K562 (cell line): ENCODE data around the gene BEST2. TPM values are rescaled to one million over a fixed set of nuclear protein-coding genes. Genes with fewer than 3 reads are reported as not detected.

Experiments used
- BRD4 ChIP-seq: fragments of 200-600 bp; sonication (generic); IDR thresholded peaks from 2 replicates; pipeline ENCODE4 v1.6.1; 2017; ENCODE audit warnings: inconsistent platforms
- CBX8 ChIP-seq: fragments of 200-600 bp; sonication (generic); IDR thresholded peaks from 2 replicates; pipeline ENCODE4 v1.6.1; 2012; ENCODE audit warnings: borderline replicate concordance, mixed run types, low read depth, mild to moderate bottlenecking, moderate library complexity, mixed read lengths, low read length, control low read depth, inconsistent platforms; ENCODE audit not compliant: poor library complexity, severe bottlenecking; ENCODE audit errors: extremely low read depth
- HDAC1 ChIP-seq, 2 experiments: fragments of 450-650 bp; IDR thresholded peaks; 2 replicates each; pipeline ENCODE4 v1.6.1; 2016 to 2017; ENCODE audit warnings: inconsistent platforms in 1 of 2, mild to moderate bottlenecking in 1 of 2, moderate library complexity in 1 of 2
- HIVEP1 ChIP-seq: fragments of 250-450 bp; sonication (Bioruptor Pico); IDR thresholded peaks from 2 replicates; pipeline ENCODE4 v1.4.0; 2020; ENCODE audit warnings: mild to moderate bottlenecking
- KDM1A ChIP-seq, 2 experiments: fragments of 450-650 bp; IDR thresholded peaks; 2 replicates each; pipeline ENCODE4 v1.6.1; 2016; ENCODE audit warnings: mild to moderate bottlenecking in 2 of 2
- MAX ChIP-seq: sonication (generic); formaldehyde crosslinking; IDR thresholded peaks from 2 replicates; pipeline ENCODE4 v1.9.0; 2022; ENCODE audit warnings: mild to moderate bottlenecking, missing genetic modification reagents
- MAZ ChIP-seq, 2 experiments: fragments of 450-650 bp in 1 of 2; sonication (generic) in 1 of 2; formaldehyde crosslinking; IDR thresholded peaks in 1 of 2; conservative IDR thresholded peaks in 1 of 2; 2 replicates each; pipeline versions ENCODE4 v1.4.0 to v1.5.0; 2020; ENCODE audit warnings: mild to moderate bottlenecking in 1 of 2, missing genetic modification reagents in 1 of 2
- NFE2L1 ChIP-seq: fragments of 450-650 bp; IDR thresholded peaks from 2 replicates; pipeline ENCODE4 v1.6.1; 2016; ENCODE audit warnings: missing genetic modification characterization, low read depth, mild to moderate bottlenecking, missing compliant biosample characterization, moderate library complexity, borderline replicate concordance
- PATZ1 ChIP-seq: fragments of 250-450 bp; sonication (Bioruptor Pico); IDR thresholded peaks from 2 replicates; pipeline ENCODE4 v1.5.0; 2020; ENCODE audit warnings: mild to moderate bottlenecking, borderline replicate concordance
- PHF21A ChIP-seq: fragments of 450-650 bp; IDR thresholded peaks from 2 replicates; pipeline ENCODE4 v1.6.1; 2017; ENCODE audit warnings: low read depth, borderline replicate concordance
- POLR2AphosphoS5 ChIP-seq: IDR thresholded peaks from 2 replicates; pipeline ENCODE4 v1.6.1; 2011; ENCODE audit warnings: mild to moderate bottlenecking, low read depth, low read length, moderate library complexity; ENCODE audit not compliant: control insufficient read depth, insufficient read depth
- POLR2B ChIP-seq: fragments of 450-650 bp; IDR thresholded peaks from 2 replicates; pipeline ENCODE4 v1.6.1; 2018; ENCODE audit warnings: low read depth; ENCODE audit not compliant: partially characterized antibody
- POLR2H ChIP-seq: IDR thresholded peaks from 2 replicates; pipeline ENCODE4 v1.6.1; 2016; ENCODE audit warnings: missing genetic modification characterization, low read depth, mild to moderate bottlenecking, control low read depth, missing compliant biosample characterization, moderate library complexity
- RNF2 ChIP-seq: sonication (generic); IDR thresholded peaks from 2 replicates; pipeline ENCODE4 v1.6.1; 2016
- SAFB2 ChIP-seq: fragments of 200-400 bp; formaldehyde crosslinking; IDR thresholded peaks from 2 replicates; pipeline ENCODE4 v1.6.1; 2018; ENCODE audit warnings: borderline replicate concordance, low read length, low read depth, moderate library complexity; ENCODE audit not compliant: severe bottlenecking
- SMAD2 ChIP-seq: fragments of 150-350 bp; IDR thresholded peaks from 2 replicates; pipeline ENCODE4 v1.6.1; 2014; ENCODE audit warnings: low read depth, mild to moderate bottlenecking, low read length
- SMAD4 ChIP-seq: fragments of 250-450 bp; sonication (Bioruptor Pico); conservative IDR thresholded peaks from 2 replicates; pipeline ENCODE4 v1.8.0; 2021; ENCODE audit warnings: inconsistent platforms, mild to moderate bottlenecking, moderate library complexity
- STAG1 ChIP-seq: sonication (generic); formaldehyde crosslinking; IDR thresholded peaks from 2 replicates; pipeline ENCODE4 v1.5.0; 2020; ENCODE audit warnings: missing genetic modification reagents, borderline replicate concordance
- TEAD4 ChIP-seq, 2 experiments: sonication (generic) in 1 of 2; formaldehyde crosslinking in 1 of 2; IDR thresholded peaks; 2 replicates each; pipeline versions ENCODE4 v1.6.1 to v1.8.0; 2012 to 2022; ENCODE audit warnings: borderline replicate concordance in 1 of 2, inconsistent platforms in 1 of 2, low read length in 1 of 2, mild to moderate bottlenecking in 1 of 2, missing genetic modification reagents in 1 of 2
- WHSC1 ChIP-seq: IDR thresholded peaks from one replicate; pipeline ENCODE4 v1.6.1; 2012; ENCODE audit warnings: low read length, control low read depth, inconsistent platforms
- ZNF324 ChIP-seq: fragments of 250-450 bp; sonication (Bioruptor Pico); IDR thresholded peaks from 2 replicates; pipeline ENCODE4 v1.4.0; 2020; ENCODE audit warnings: mild to moderate bottlenecking
- ZNF384 ChIP-seq: IDR thresholded peaks from 2 replicates; pipeline ENCODE4 v1.6.1; 2012; ENCODE audit warnings: low read depth, low read length, improper control_type of control experiment
- ZNF695 ChIP-seq: fragments of 450-650 bp; formaldehyde crosslinking; IDR thresholded peaks from 2 replicates; pipeline ENCODE4 v1.4.0; 2020; ENCODE audit warnings: mild to moderate bottlenecking, moderate library complexity
- polyA plus RNA-seq, 8 experiments: library from polyadenylated mRNA; depleted of rRNA in 4 of 8; stranded (reverse) in 5 of 8; unstranded in 3 of 8; fragments of >200 nt; fragmentation: Nextera tagmentation in 2 of 8; fragmentation: Illumina TruSeq in 1 of 8; extraction: Ambion mirVana in 2 of 8; extraction: Trizol in 1 of 8; gene quantifications; 2 replicates each; pipeline versions ENCODE4 v1.2.1 to v1.2.3, GENCODE V29; 2011 to 2014; ENCODE audit warnings: inconsistent platforms in 1 of 8, missing spikeins in 1 of 8
- total RNA-seq, 7 experiments: library from RNA; depleted of rRNA in 6 of 7; stranded (reverse); fragments of >200 nt in 6 of 7; fragmentation: Illumina TruSeq in 2 of 7; extraction: Trizol in 2 of 7; gene quantifications; 2 replicates each; pipeline versions ENCODE4 v1.2.1 to v1.2.3, GENCODE V29; 2011 to 2021; ENCODE audit warnings: low replicate concordance in 1 of 7

BEST2 gene
- total and polyA plus RNA-seq, 9 of the 15 experiments (the other 6 are each of a cell fraction or from before 2014, with no cell fraction given) = not detected

- TF ChIP-seq POLR2B (peak; percentile 78), POLR2AphosphoS5 (peak; percentile 78), SMAD4 (CRISPR knock-in tag) (peak; percentile 70), BRD4 (no peak), PHF21A (no peak), STAG1 (CRISPR knock-in tag) (no peak), RNF2 (peak; percentile 14; the same call in 1 of the 2 replicates), HIVEP1 (CRISPR knock-in tag) (peak; percentile 99), SAFB2 (no peak), SMAD2 (no peak), TEAD4 (IDR thresholded peaks at IDR 0.05; ENCODE audit: low read length) (0 out of 2 replicates have a peak, but pooled peaks have one; percentile 22), TEAD4 (CRISPR knock-in tag; IDR thresholded peaks at IDR 0.05; ENCODE audit: borderline replicate concordance) (no peak), MAZ (CRISPR knock-in tag; conservative IDR thresholded peaks at IDR 0.05 in 1 of 2, IDR thresholded peaks at IDR 0.05 in 1 of 2) (peak; percentile 43 to 80; a peak in 3 of 4 replicates), WHSC1 (no peak), ZNF384 (peak; percentile 94), KDM1A (IDR thresholded peaks at IDR 0.05) (no peak), MAX (CRISPR knock-in tag) (peak; percentile 74), ZNF324 (CRISPR knock-in tag) (peak; percentile 70), ZNF695 (CRISPR knock-in tag) (no peak), POLR2H (tag) (peak; percentile 85), HDAC1 (IDR thresholded peaks at IDR 0.05) (0 out of 4 replicates have a peak, but pooled peaks of 1 of the 2 experiments have one; percentile 39), CBX8 (no peak), NFE2L1 (tag) (no peak), PATZ1 (no peak)
Observed at GRCh38 chr19:12793290-12794195, 42.0 kb downstream of the BEST2 start (continued).
